Limb (tissue), 2 donors: ENCODE measurements around the gene NUP98.
A peak's percentile ranks its signal among the peaks of the same experiment; 100 is the strongest.
"Not testable (repeated sequence)": the region's sequence is repeated elsewhere in the genome, so short reads cannot be mapped to it uniquely, and the experiment has no call there.

Experiments used
- DNase-seq, 2 donors: peaks; one replicate each; pipeline ENCODE4 v3.0.0-alpha.2; 2016; ENCODE audit errors: extremely low spot score in 2 of 2

NUP98 gene

GRCh38 chr11:3799143-3799542, 1.8 kb upstream of the NUP98 start:
- DNase-seq, result no peak

GRCh38 chr11:3796801-3797328, 489 bp downstream of the NUP98 start:
- no peak for DNase-seq

- no peak for DNase-seq
These were observed 1.0 kb downstream of the NUP98 start for GRCh38 chr11:3796346-3796745.

GRCh38 chr11:3796002-3796311, 1.4 kb downstream of the NUP98 start:
- DNase-seq, result no peak

GRCh38 chr11:3795131-3796001, 2.0 kb downstream of the NUP98 start:
- no peak for DNase-seq

GRCh38 chr11:3794387-3794786, 3.0 kb downstream of the NUP98 start:
- not testable (repeated sequence) for DNase-seq

- DNase-seq, result no peak
These were observed 10.4 kb downstream of the NUP98 start for GRCh38 chr11:3786781-3787428.

- no peak for DNase-seq
These were observed 13.7 kb downstream of the NUP98 start for GRCh38 chr11:3783611-3784010.

- DNase-seq, result no peak
These were observed 14.4 kb downstream of the NUP98 start for GRCh38 chr11:3782963-3783362.

GRCh38 chr11:3781423-3781822, 15.9 kb downstream of the NUP98 start:
- DNase-seq, result no peak

GRCh38 chr11:3775736-3776406, 21.5 kb downstream of the NUP98 start:
- peak; percentile 38 to 65 for DNase-seq

GRCh38 chr11:3773180-3773579, 24.2 kb downstream of the NUP98 start:
- DNase-seq, result no peak

- DNase-seq, result no peak
These were observed 29.8 kb downstream of the NUP98 start for GRCh38 chr11:3767536-3767935.

GRCh38 chr11:3766836-3767235, 30.5 kb downstream of the NUP98 start:
- DNase-seq, result not testable (repeated sequence)

- DNase-seq, result no peak
These were observed 33.1 kb downstream of the NUP98 start for GRCh38 chr11:3764266-3764665.

GRCh38 chr11:3755151-3755550, 42.2 kb downstream of the NUP98 start:
- DNase-seq, result no peak

- DNase-seq, result no peak
These were observed 44.2 kb downstream of the NUP98 start for GRCh38 chr11:3753110-3753509.

GRCh38 chr11:3747704-3748103, 49.6 kb downstream of the NUP98 start:
- no peak for DNase-seq

GRCh38 chr11:3745161-3745560, 52.2 kb downstream of the NUP98 start:
- no peak for DNase-seq

GRCh38 chr11:3738723-3739122, 58.6 kb downstream of the NUP98 start:
- DNase-seq, result no peak

GRCh38 chr11:3738241-3738640, 59.1 kb downstream of the NUP98 start:
- DNase-seq, result no peak

- no peak for DNase-seq
These were observed 59.9 kb downstream of the NUP98 start for GRCh38 chr11:3737386-3737933.
